Activated CD8-positive, alpha-beta memory T cell treated with anti-CD3 and anti-CD28 coated beads for 4 hours (primary cell): ENCODE results near the gene ASPDH.

Experiments
- DNase-seq, 2 donors: peaks; one replicate each; pipeline ENCODE4 v3.0.0-alpha.2; 2020; ENCODE audit warnings: low read depth in 2 of 2

The ASPDH gene

DNA sequence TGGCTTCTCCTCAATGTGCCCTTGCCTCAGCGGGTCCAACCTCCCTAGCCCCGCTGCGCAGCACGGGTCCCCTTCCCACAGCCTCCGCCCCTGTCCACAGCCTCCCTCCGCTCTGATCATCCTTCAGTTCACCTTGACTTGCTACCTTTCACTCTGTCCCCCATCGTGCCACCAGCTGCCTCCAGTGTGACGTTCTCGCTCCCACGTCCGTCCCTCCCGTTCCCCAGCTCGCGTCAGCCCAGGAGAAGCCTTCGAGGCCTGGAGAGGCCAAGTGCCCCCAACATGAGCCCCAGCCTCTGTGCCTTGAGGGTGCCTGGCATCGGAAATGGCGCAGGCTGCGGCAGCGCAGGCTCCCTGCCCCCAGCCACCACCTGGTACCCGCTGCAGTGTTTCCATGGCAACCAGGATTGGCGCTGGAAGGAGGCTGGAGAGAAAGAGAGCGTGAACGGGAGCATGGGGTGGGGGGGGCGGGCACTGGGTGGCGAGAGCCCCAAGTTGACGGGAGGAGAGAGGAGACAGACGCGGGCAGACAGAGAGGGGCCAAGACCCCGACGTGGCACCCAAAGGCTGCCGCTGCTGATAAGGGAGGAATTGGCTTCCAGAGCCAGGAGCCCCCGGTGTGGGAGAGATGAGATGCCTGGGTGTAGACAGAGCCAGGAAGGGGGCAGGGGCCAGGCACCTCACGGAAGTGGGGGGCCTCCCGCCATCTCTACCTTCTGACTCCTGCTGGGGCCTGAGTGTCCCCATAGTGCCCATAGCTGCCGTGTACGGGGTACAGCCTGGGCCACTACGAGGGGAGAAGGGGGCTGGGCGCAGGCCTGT is 844 bp upstream of the ASPDH start:
- DNase-seq: no peak

DNA sequence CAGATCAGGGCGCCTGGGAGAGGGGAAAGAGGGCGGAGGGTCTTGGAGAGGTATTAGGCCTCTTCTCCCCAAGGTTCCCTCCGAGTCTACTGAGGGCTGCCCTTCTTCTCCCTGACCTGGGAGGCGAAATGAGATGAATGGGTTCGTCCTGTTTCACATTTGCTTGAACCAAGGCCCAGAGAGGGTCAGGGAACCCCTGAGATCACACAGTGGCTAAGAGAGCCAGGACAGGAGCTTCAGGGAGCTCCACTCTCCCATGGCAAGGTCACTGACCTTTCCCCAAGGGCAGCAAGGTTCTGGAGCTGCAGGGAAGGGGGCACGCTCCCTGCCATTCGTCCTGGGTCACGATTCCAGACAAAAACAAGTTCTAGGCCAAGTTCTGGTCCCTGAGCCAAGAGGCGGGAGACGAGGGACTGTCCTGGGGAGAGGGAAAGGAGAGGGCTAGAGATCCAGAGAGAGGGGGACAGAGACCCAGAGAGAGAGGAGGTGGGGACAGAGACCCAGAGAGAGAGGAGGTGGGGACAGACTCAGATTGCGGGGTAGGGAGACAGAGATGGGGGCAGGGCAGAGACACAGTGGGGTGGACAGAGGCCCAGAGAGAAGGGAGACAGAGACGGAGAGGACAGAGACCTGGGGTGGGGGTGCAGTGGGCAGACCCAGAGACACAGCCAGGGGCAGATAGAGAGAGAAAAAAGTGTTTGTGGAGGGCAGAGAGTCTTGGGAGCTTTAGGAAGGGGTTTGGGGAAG is 541 bp downstream of the ASPDH start:
- no peak for DNase-seq

DNA sequence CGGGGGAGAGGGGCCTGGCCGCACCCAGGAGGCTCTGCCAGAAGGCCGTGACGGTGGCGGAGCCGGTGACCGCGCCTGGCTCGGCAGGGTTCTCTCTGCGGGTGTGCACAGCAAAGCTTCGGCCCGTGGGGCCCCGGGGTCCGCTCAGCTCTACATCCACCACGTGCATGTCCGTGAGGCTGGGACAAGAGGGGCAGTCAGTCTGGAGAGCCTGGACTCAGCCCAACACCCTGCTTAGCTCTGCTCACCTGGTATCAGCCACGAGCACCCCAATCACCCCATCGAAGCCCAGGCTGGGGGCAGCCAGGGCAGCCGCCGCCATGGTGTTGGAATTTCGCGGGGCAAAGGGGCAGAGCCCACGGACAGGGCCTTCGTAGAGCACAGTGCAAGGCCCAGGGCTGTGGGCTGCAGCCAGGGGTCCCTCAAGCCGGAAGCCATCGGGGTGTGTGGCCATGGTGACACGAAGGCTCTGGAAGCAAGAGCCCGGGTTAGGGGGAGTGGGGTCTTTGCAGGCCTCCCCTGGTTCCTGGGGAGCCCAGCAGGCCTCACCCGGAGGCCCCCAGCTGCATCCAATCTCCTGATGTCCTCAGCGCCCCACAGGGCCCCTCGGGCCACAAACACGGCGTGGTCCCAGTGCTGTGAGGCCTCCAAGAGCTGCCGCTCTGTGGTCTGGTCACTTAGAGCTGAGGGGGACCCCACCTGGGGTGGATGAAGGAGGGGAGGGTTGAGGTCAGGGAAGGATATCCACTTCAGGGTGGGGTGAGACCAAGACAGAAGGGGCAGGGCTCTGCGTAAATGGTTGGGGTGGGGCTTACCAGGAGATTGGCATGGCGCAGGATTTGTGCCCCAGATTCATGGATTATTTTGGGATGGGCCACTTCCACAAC is 1.4 kb downstream of the ASPDH start:
- DNase-seq: no peak

DNA sequence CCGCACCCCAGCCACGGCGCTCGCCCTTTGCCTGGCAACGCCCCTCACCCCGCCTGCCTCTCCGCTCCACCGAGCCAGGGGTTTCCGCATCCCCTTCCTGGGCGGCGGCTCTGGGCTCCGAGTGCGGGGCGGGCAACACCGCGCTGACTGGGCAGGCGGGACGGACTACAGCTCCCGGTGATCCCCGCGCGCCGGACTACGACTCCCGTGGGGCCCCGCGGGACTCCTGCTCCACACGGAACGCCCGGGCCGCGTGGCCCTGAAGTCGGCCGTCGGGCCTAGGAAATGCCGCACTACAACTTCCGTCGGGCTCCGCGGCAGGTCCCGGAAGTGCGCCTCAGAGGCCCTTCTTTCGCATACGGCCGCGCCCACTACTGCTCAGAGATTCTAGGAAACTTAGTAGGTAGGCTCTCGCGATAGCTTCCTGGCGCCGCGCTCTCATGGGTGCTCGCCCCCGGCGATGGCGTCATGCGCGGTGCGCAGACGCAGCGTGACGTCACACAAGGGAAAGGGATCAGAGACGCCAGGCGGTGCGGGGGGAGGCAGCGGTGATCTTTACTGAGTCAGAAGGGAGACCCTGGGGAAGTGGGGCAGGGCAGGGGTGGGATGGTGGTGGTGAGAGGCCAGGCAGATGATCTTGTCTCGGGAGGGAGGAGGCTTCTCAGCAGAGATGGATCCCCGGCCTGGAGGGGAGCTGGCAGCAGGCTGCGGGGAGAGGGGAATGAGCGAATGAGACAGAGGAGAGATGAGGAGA is 2.5 kb downstream of the ASPDH start, which contains the start of gene JOSD2:
Gene JOSD2, minus strand, starts transcription at position 123 of the 754 bp plus-strand sequence. CDS start 760 bp downstream, outside the sequence.
- peak; percentile 94 to 98 for DNase-seq

GRCh38 chr19:50510700-50511068 is 3.0 kb downstream of the ASPDH start:
- no peak for DNase-seq

- no peak for DNase-seq
Measured at GRCh38 chr19:50510121-50510670, 3.5 kb downstream of the ASPDH start.

GRCh38 chr19:50509366-50509765 is 4.3 kb downstream of the ASPDH start:
- DNase-seq: no peak

DNA sequence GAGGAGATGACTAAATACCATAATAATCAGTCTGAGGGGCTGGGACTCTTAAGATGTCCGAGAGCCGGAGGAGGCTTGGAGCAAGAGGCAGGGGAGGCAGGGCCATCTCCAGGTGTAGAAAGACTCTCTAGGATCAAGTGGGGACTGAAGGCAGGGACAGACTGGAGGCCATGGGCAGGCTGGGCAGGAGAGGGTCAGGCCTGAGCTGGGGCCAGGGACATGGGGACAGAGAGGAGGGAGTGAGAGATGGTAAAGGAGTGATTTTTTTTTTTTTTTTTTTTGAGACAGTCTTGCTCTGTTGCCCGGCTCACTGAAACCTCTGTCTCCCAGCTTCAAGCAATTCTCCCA is 4.9 kb downstream of the ASPDH start:
- DNase-seq: no peak

- DNase-seq: no peak
Measured at GRCh38 chr19:50507376-50507775, 6.3 kb downstream of the ASPDH start.

DNA sequence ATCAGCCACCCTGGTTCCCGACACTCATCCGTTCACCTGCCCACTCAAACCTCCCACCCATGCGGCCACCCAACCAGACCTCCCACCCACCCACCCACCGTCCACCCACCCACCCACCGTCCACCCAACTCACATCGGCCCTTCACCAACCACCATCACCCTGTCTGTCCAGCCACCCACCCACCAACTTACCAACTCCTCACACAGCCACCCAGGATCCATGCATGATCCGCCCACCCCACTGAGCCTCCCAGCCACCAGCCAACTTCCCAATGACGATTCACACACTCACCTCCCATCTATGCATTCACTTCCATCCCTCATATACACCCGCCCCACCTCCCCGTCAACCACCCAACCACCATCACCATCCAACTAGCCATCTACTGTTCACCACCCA is 7.0 kb downstream of the ASPDH start:
- DNase-seq: no peak

- DNase-seq: no peak
Measured at GRCh38 chr19:50505856-50506611, 7.7 kb downstream of the ASPDH start.

- DNase-seq: no peak
Measured at GRCh38 chr19:50501568-50502475, 11.9 kb downstream of the ASPDH start.

DNA sequence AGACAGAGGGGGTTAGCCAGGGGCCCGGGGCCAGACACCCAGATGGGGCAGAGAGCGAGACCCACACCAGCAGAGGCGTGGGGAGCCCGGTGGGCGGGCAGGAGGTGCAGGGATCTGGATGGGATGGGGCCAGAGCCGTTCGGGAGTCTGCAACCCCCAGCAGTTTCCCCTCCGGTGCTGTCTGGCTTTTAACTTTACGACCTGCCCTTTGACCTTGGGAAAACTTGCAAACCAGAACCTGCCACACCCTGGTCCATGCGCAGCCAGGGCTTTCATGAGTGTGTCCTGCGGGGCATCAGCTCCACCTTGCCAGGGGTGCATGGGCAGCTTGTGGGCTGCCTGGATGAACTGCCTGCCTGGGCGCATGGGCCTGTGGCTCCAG is 12.5 kb downstream of the ASPDH start:
- DNase-seq: no peak

- no peak for DNase-seq
Measured at GRCh38 chr19:50500753-50501151, 13.0 kb downstream of the ASPDH start.

DNA sequence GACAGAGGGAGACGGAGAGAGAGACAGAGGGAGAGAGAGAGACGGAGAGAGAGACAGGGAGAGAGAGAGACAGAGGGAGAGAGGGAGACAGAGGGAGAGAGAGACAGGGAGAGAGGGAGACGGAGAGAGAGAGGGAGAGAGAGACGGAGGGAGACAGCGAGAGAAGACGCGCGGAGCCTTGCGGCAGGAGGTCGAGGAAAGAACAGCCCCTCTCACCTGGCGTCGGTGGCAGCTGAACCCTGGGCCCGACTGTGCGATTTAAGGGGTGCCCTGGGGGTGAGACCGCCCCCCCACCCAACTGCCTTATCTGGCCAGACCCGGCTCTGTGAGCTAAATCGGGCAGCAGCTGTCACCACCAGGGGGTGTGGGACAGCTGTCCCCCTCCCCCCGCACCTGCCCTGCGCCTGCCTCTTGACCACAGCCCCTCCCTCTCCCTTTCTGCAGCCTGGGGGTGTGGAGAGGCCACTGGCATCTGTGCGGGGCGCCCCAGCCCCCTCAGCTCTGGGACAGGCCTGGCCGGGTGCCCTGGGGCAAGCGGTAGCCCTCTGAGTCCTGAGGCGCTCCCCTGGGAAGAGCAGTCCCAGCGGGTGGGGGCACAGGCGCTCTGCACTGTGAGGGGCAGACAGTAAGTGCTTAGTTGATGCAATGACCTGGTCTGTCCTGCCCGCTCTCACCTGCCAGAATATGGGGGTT is 13.5 kb downstream of the ASPDH start:
- DNase-seq: no peak

DNA sequence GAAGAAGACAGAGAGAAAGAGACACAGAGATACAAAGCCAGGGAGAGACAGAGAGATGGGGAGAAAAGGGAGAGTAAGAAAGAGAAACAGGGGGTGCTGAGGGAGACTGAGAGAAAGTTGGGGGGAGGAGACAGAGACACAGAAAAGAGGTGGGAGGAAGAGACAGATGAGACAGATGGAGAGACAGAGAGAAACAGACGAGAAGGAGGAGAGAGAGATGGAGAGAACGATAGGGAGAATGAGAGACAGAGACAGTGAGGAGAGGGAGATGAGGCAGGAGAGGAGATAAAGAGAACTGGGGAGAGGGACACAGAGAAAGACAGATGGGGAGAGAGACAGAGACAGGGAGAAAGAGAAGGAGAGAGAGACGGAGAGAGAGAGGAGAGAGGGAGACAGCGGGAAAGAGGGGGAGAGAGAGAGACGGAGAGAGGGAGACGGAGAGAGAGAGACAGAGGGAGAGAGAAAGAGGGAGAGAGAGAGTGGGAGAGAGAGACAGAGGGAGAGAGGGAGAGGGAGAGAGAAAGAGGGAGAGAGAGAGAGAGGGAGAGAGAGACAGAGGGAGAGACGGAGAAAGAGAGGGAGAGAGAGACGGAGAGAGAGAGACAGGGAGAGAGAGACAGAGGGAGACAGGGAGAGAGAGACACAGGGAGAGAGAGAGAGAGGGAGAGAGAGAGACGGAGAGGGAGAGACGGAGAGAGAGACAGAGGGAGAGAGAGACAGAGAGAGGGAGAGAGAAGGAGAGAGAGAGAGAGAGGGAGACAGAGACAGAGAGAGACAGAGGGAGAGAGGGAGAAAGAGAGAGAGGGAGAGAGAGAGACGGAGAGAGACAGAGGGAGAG is 15.3 kb downstream of the ASPDH start:
- no peak for DNase-seq

- DNase-seq: no peak
Measured at GRCh38 chr19:50497022-50497405, 16.7 kb downstream of the ASPDH start.
